NCI-H524 (cell line): Measurements from ENCODE around the gene MTA1.

Source experiments
- DNase-seq, 2 experiments: peaks; one replicate each; lab custom pipeline; 2025; lab: John Stamatoyannopoulos, UW

MTA1 gene

DNA sequence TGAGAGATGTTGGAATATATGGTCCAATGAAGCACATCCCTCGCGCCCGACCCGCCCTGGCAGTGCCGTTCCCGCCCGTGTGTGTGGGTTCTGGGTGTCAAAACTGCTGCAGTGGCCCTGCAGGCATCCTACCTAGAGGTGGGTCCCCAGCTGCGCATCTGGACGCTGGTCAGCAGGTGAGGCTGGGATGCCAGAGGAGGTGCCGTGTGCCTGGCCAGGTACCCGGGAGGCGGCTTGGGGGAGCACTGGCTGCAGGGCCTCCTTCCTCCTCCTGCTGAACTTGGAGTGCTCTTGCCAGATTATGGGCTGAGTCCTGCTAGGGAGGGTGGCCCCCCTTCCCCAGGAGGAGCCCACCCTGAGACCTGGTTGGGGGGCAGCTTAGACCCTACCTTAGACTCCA, 5.2 kb downstream of the MTA1 start:
- DNase-seq: no peak

DNA sequence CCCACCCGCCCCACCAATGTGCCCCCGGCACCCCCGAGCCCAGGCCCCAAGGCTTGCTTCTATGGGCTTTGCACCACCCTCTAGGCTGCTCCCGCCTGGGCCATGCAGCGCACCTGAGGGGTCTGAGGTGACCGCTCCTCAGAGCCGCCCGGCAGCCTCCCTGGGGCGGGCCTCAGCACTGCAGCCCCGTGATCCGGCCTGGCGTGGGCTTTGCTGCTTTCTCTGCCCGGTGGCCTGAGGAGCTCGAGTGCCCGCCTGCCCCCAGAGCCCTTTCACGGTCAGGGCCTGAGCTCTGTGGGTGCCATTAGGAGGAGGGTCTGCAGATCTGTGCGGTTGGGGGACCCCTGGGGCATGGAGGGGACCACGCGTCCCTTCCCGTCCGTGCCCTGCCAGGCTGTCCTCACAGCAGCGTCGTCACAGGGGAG, 6.2 kb downstream of the MTA1 start:
- DNase-seq: no peak

GRCh38 chr14:105426416-105427130, 6.9 kb downstream of the MTA1 start:
- DNase-seq: no peak

- DNase-seq: no peak
Measured at GRCh38 chr14:105427412-105427811, 7.8 kb downstream of the MTA1 start.

- no peak for DNase-seq
Measured at GRCh38 chr14:105427936-105428485, 8.4 kb downstream of the MTA1 start.

GRCh38 chr14:105430042-105430441, 10.4 kb downstream of the MTA1 start:
- DNase-seq: no peak

DNA sequence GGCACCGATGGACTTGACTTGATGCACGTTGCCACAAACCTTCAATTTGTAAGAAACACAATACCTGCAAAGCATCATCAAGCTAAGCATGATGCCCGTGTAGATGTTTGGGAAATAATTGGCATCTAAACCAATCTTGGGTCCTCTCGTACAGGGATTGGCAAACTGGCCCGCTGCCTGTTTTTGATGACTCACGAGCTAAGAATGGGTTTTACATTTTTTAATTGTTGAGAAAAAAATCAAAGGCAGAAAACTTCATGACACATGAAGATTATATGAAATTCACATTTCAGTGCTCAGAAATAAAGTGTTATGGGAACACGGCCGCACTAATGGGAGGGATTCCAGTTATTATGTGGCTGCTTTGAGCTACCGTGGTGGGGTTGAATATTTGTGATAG, 10.9 kb downstream of the MTA1 start:
- no peak for DNase-seq

GRCh38 chr14:105431256-105431655, 11.6 kb downstream of the MTA1 start:
- no peak for DNase-seq

DNA sequence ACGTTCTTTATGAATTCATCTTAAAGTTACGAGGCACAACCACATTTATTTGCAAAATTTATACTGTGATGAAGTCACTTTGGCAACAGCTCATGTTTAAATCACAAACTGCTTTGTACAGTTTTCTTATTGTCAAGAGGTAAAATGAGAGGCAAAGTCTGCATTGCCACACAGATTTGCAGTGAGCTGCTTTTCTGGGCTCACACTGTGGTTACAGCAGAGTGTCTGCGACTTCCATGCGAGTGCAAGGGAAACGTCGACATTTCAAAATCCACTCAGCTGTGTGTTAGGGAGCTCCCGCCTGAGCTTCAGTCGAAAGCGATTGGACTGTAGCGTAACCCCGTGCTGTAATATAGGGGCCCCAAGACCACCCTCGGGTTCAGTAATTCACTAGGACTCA, 13.0 kb downstream of the MTA1 start:
- no peak for DNase-seq

- no peak for DNase-seq
Measured at GRCh38 chr14:105433161-105433605, 13.6 kb downstream of the MTA1 start.

DNA sequence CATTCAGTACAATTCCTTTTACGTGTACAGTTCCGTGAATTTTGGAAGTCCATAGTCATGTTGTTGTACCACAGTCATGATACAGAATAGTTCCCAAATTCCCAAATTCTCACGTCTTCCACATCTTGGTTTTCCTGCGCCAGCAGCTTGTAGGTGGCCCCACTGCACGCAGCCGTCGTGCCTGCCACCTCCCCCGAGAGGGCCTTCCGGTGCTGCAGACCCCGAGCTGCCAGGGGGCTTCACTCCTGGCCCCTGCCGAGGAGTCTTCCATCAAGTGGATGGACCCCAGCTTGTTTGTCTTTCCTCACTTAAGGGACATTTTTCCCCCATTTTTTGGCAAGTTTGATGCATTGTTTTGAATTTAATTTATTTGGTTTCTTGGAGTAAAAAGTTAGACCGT, 16.8 kb downstream of the MTA1 start:
- no peak for DNase-seq

- no peak for DNase-seq
Measured at GRCh38 chr14:105436891-105437722, 17.5 kb downstream of the MTA1 start.

DNA sequence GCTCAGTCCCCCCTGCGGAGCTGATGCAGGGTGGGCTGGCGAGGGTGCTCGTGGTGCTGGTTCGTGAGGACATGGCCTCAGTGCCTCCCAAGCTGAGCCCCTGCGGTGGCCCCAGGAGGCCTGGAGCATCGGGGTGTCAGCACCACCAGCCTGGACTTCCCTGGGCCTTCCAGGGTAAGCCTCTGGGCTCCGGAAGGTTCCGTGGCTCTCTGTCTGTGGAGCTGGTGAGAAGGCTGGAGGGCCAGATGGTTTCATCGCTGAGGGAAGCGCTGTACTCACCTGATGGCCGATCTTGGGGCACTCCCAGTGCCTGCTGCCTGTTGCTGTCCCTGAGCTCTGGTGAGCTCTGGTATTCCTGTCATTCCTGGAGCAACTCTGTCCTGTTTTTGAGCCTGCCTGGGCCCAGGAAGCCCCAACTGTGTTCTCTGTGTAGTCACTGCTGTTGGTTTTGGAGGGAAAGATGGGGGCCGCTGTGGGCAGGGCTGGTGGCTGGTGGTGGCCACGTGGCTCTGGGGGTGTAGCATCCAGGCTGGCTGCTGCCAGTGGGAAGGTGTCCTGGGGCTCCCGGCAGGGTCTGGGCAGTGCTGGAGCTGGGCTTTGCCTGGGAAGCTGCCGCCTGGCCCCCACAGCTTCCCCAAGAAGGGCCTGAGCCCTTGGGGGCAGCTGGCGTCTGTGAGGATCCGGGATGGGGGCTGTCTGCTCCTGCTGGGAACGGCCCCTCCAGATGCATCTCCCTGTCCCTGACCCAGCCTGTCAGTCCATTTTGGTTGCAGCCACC, 18.3 kb downstream of the MTA1 start:
- no peak for DNase-seq

GRCh38 chr14:105439179-105439578, 19.6 kb downstream of the MTA1 start:
- DNase-seq: no peak

GRCh38 chr14:105439710-105440553, 20.3 kb downstream of the MTA1 start:
- peak; percentile 77 to 94 for DNase-seq

DNA sequence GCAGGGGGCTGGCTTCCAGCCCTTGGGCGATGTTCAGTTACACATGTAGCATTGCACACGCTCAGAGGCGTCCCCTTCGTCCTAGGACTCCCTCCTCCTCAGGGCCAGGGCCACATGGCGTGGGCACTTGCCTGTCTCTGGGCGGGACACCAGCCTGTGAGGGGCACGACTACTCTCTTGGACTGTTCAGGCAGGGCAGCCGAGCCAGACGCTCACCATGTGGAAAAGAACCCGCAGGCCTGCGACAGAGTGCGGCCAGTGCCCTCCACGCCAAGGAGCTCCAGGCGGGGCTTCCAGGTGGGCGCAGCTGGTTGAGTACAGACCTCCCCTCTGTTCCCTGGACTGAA, 20.9 kb downstream of the MTA1 start:
- no peak for DNase-seq

- DNase-seq: no peak
Measured at GRCh38 chr14:105440992-105441391, 21.4 kb downstream of the MTA1 start.

DNA sequence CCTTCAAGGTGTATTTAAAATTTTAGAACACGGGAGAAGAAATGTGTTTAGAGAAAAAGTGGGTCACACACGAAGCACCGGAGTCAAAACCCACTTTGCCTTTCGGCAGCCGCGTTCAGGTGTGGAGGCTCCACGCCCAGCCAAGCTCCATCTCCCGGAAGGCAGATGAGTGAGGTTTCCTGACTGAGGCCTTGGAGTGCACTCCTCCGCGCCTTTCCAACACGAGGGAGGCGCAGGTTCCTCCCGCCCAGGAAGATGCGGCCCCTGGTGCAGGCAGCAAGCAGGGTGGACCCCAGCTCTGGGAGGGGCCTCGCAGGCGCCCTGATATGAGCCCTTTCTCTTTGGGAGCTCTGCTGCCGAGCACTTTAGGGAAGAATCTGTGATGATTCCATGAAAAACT, 22.5 kb downstream of the MTA1 start:
- no peak for DNase-seq

DNA sequence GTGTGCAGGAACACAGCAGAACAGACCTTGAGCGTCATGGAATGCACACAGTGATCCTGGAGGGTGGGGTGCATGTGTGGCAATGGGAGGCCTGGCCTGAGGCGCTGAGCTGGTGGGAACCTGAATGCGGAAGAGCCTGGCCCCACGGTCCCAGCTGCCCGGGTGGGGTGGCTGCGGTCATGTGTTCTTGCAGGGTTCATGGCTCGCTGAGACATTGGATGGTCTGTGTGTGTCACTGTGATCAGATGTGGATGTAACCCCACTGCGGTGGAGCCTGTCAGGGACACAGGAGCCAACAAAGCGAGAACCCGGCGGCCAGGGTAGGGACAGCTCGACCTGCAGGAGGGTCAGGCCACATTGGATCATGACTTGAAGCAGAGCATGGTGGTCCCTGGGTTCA, 23.2 kb downstream of the MTA1 start:
- no peak for DNase-seq

DNA sequence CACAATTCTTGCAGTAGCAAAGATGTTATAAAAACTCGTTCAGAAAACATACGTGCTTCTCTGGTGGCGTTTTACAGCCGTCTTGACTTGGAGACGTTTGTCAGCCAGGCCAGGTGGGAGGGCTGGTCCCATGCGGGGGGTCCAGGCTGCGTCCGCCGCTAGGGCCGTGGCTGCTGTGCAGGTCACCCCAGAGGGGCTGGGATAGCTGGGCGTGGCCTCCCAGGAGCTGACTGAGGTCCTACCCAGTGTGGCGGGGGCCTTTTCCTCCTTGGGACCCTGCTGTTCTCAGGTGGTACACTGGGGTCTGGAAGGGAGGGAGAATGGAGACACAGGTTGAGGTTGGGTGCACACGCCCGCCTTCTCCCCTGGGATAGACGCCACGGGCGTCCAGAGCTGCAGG, 25.2 kb downstream of the MTA1 start:
- no peak for DNase-seq

DNA sequence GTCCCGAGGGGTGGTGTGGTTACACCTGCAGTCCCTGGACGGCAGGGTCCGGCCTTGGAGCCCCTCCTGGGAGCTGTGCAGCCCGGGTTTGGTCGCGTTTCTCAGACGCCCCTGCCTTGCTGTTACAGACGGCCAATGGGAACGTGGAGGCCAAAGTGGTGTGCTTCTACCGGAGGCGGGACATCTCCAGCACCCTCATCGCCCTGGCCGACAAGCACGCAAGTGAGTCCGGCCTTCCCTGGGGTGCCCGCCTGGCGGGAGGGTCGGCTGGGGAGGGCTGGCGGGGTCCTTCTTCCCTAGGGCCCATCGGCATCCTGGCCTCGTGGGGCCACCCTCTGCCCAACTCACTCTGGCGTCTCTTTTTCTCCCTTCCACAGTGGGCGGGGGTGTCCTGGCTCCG, 25.7 kb downstream of the MTA1 start:
- no peak for DNase-seq
